IMR-90 (cell line): ENCODE results near the gene FOXP1.

Experiments
- CTCF ChIP-seq: conservative IDR thresholded peaks from 2 replicates; pipeline ENCODE4 v1.5.1; 2012; ENCODE audit warnings: mild to moderate bottlenecking, low read depth, low read length, improper control_type of control experiment
- ELK1 ChIP-seq: fragments of 150-350 bp; IDR thresholded peaks from 2 replicates; pipeline ENCODE4 v1.6.1; 2016; ENCODE audit warnings: low read depth, mild to moderate bottlenecking, low read length, moderate library complexity, borderline replicate concordance
- POLR2A ChIP-seq: IDR thresholded peaks from 2 replicates; pipeline ENCODE4 v1.6.1; 2012; ENCODE audit warnings: mild to moderate bottlenecking, low read depth, low read length
- RFX5 ChIP-seq: IDR thresholded peaks from 2 replicates; pipeline ENCODE4 v1.8.0; 2012; ENCODE audit warnings: low read depth, mild to moderate bottlenecking, low read length, moderate library complexity

GRCh38 chr3:71168121-71168721 is 415.3 kb downstream of the FOXP1 start:
- no peak for TF ChIP-seq CTCF
- no peak for TF ChIP-seq RFX5
- TF ChIP-seq ELK1: no peak
- TF ChIP-seq POLR2A: no peak
